GM12878 (cell line): ENCODE measurements around the gene OSER1. TPM values are rescaled to one million over a fixed set of nuclear protein-coding genes. Genes with fewer than 3 reads are reported as not detected.

Experiments used
- ATAC-seq: fragments of 200-7000 bp; cut with Tn5 transposase; 3 replicates; pipeline ENCODE4 v1.9.1; 2020; ENCODE audit warnings: mild to moderate bottlenecking, moderate library complexity
- BruUV-seq: library from RNA; stranded (reverse); fragments of 400-500 nt; replicated peaks from 2 replicates; lab custom pipeline; 2021; lab: Mats Ljungman, UMichigan
- CTCF ChIA-PET: fragments of 300-600 bp; sonication (Branson Sonifier 250); formaldehyde crosslinking; extraction: SDS; loops from one replicate; lab custom pipeline; 2021; ENCODE audit warnings: inconsistent platforms; lab: Yijun Ruan, JAX
- POLR2A ChIA-PET: fragments of 350-600 bp; formaldehyde crosslinking; extraction: SDS; loops from one replicate; lab custom pipeline; 2021; ENCODE audit warnings: inconsistent platforms; lab: Charles Lee
- RAD21 ChIA-PET: fragments of 300-600 bp; sonication (Branson Sonifier 250); formaldehyde crosslinking; loops from one replicate; lab custom pipeline; 2023; ENCODE audit warnings: antibody characterized with exemption; ENCODE audit not compliant: unreplicated experiment; lab: Charles Lee
- SMC1A ChIA-PET: fragments of 300-600 bp; sonication (Branson Sonifier 250); formaldehyde crosslinking; loops from one replicate; lab custom pipeline; 2023; ENCODE audit not compliant: unreplicated experiment, uncharacterized antibody; lab: Charles Lee
- DNase-seq: peaks from one replicate; pipeline ENCODE4 v3.0.0-alpha.2; 2011; ENCODE audit warnings: low read depth, low spot score
- FAIRE-seq: peaks from 3 replicates; lab custom pipeline; 2011; peaks lifted over from hg19 to GRCh38; lab: Jason Lieb, UNC
- H2AFZ ChIP-seq: 2 replicates; pipeline ENCODE4 v1.6.0; 2011; ENCODE audit warnings: low read depth, low read length, control low read depth; ENCODE audit not compliant: control insufficient read depth
- H3K27ac ChIP-seq: 2 replicates; pipeline ENCODE4 v1.5.1; 2011; ENCODE audit warnings: control low read depth; ENCODE audit not compliant: control insufficient read depth, insufficient read depth
- H3K27me3 ChIP-seq, 2 experiments: replicated peaks in 1 of 2; 2 replicates each; pipeline versions ENCODE4 v1.6.0 to v1.6.1; 2011; ENCODE audit warnings: low read length in 1 of 2; ENCODE audit not compliant: control insufficient read depth in 2 of 2, insufficient read depth in 2 of 2
- H3K36me3 ChIP-seq, 2 experiments: 2 replicates each; pipeline ENCODE4 v1.5.1; 2011; ENCODE audit warnings: low read length in 1 of 2; ENCODE audit not compliant: control insufficient read depth in 2 of 2, insufficient read depth in 2 of 2
- H3K4me1 ChIP-seq: 2 replicates; pipeline ENCODE4 v1.6.1; 2011; ENCODE audit warnings: mild to moderate bottlenecking, low read length, moderate library complexity, mixed read lengths; ENCODE audit not compliant: control insufficient read depth, insufficient read depth
- H3K4me2 ChIP-seq: 2 replicates; pipeline ENCODE4 v1.6.0; 2011; ENCODE audit warnings: control low read depth; ENCODE audit not compliant: control insufficient read depth, insufficient read depth
- H3K4me3 ChIP-seq: fragments of 200-600 bp; sonication (generic); 2 replicates; pipeline ENCODE4 v1.5.1; 2016
- H3K79me2 ChIP-seq: 2 replicates; pipeline ENCODE4 v1.6.0; 2011; ENCODE audit warnings: low read length; ENCODE audit not compliant: control insufficient read depth, insufficient read depth
- H3K9ac ChIP-seq: 2 replicates; pipeline ENCODE4 v1.8.0; 2011; ENCODE audit warnings: low read length, control low read depth, mixed read lengths; ENCODE audit not compliant: control insufficient read depth, insufficient read depth
- H3K9me3 ChIP-seq: replicated peaks from 3 replicates; pipeline ENCODE4 v1.5.1; 2011; ENCODE audit warnings: mild to moderate bottlenecking, low read length; ENCODE audit not compliant: control insufficient read depth, insufficient read depth
- H4K20me1 ChIP-seq: 2 replicates; pipeline ENCODE4 v1.6.0; 2011; ENCODE audit not compliant: control insufficient read depth, insufficient read depth
- BACH1 ChIP-seq: fragments of 450-650 bp; IDR thresholded peaks from 2 replicates; pipeline ENCODE4 v1.6.1; 2017; ENCODE audit warnings: mild to moderate bottlenecking, borderline replicate concordance
- CBFB ChIP-seq: IDR thresholded peaks from 2 replicates; pipeline ENCODE4 v1.6.1; 2016; ENCODE audit warnings: antibody characterized with exemption, low read depth
- CBX5 ChIP-seq: sonication (generic); IDR thresholded peaks from 2 replicates; pipeline ENCODE4 v1.6.1; 2016; ENCODE audit warnings: low read depth, moderate library complexity, mild to moderate bottlenecking, inconsistent platforms
- EZH2 ChIP-seq: IDR thresholded peaks from 2 replicates; pipeline ENCODE4 v1.6.1; 2012; ENCODE audit warnings: low read depth, mild to moderate bottlenecking, control low read depth, inconsistent platforms, low read length, borderline replicate concordance; ENCODE audit not compliant: control insufficient read depth
- FOS ChIP-seq: IDR thresholded peaks from 3 replicates; pipeline ENCODE4 v1.6.1; 2011; ENCODE audit warnings: borderline replicate concordance; ENCODE audit not compliant: insufficient read length; ENCODE audit errors: extremely low read depth
- NFYA ChIP-seq: IDR thresholded peaks from 2 replicates; pipeline ENCODE4 v1.6.1; 2011; ENCODE audit warnings: low read depth, mild to moderate bottlenecking, low read length, improper control_type of control experiment, borderline replicate concordance
- NR2C2 ChIP-seq: IDR thresholded peaks from 2 replicates; pipeline ENCODE4 v1.6.1; 2011; ENCODE audit warnings: borderline replicate concordance, low read depth; ENCODE audit not compliant: control insufficient read depth, insufficient read length
- POLR2A ChIP-seq: IDR thresholded peaks from 2 replicates; pipeline ENCODE4 v1.6.1; 2011; ENCODE audit warnings: low read depth, mild to moderate bottlenecking, low read length
- SIX5 ChIP-seq: IDR thresholded peaks from 2 replicates; pipeline ENCODE4 v1.6.1; 2011; ENCODE audit warnings: mild to moderate bottlenecking, low read depth, low read length, moderate library complexity; ENCODE audit not compliant: severe bottlenecking
- ZNF274 ChIP-seq: IDR thresholded peaks from one replicate; pipeline ENCODE4 v1.8.0; 2011; ENCODE audit not compliant: insufficient read length, insufficient read depth
- WGBS: methylation state at CpG from one replicate; pipeline ENCODE4 v1.1.6; 2016; ENCODE audit warnings: low lambda C conversion rate; ENCODE audit not compliant: insufficient replicate concordance, insufficient coverage; ENCODE audit errors: missing lambda C conversion rate; 5-methylcytosine and 5-hydroxymethylcytosine counted together
- in situ Hi-C: fragments of 300-500 bp; cut with MboI; formaldehyde crosslinking; loops from 9 replicates; pipeline ENCODE4 v1.14.3; 2018; ENCODE audit warnings: mixed read lengths
- intact Hi-C: fragments of 100-400 bp; cut with micrococcal nuclease; formaldehyde crosslinking; loops from one replicate; pipeline ENCODE4 v1.14.2; 2022; ENCODE audit not compliant: unreplicated experiment
- polyA plus RNA-seq, 11 experiments: library from polyadenylated mRNA; depleted of rRNA in 4 of 11; unstranded in 6 of 11; stranded (reverse) in 5 of 11; fragments of >200 nt; fragmentation: Nextera tagmentation in 4 of 11; fragmentation: Illumina TruSeq in 1 of 11; extraction: Ambion mirVana in 4 of 11; extraction: Trizol in 1 of 11; gene quantifications; 1 replicate in 1 of 11; 2 replicates in 10 of 11; pipeline versions ENCODE4 v1.2.1 to v1.2.3, GENCODE V29; 2011 to 2016; ENCODE audit warnings: inconsistent platforms in 2 of 11, missing spikeins in 2 of 11, low read depth in 1 of 11
- total RNA-seq, 4 experiments: library from RNA; depleted of rRNA in 3 of 4; stranded (reverse); fragments of >200 nt in 3 of 4; fragmentation: Illumina TruSeq in 1 of 4; extraction: Trizol in 1 of 4; gene quantifications; 2 replicates each; pipeline versions ENCODE4 v1.2.1 to v1.2.3, GENCODE V29; 2013 to 2021
- TF ChIP-seq, protein P1 (sequence below): fragments of 450-650 bp; IDR thresholded peaks from 2 replicates; pipeline ENCODE4 v1.6.1; 2017; ENCODE audit warnings: mild to moderate bottlenecking, moderate library complexity
- TF ChIP-seq, protein P2 (sequence below): IDR thresholded peaks from 2 replicates; pipeline ENCODE4 v1.6.1; 2012; ENCODE audit warnings: low read depth, low read length, improper control_type of control experiment
- TF ChIP-seq, protein P3 (sequence below): IDR thresholded peaks from 2 replicates; pipeline ENCODE4 v1.6.1; 2012; ENCODE audit warnings: low read length, inconsistent platforms

OSER1 gene
- total and polyA plus RNA-seq, 10 of the 15 experiments (the other 5 are each of a cell fraction or from before 2014, with no cell fraction given): 19.3 to 63.8 (median 28.4) TPM

DNA sequence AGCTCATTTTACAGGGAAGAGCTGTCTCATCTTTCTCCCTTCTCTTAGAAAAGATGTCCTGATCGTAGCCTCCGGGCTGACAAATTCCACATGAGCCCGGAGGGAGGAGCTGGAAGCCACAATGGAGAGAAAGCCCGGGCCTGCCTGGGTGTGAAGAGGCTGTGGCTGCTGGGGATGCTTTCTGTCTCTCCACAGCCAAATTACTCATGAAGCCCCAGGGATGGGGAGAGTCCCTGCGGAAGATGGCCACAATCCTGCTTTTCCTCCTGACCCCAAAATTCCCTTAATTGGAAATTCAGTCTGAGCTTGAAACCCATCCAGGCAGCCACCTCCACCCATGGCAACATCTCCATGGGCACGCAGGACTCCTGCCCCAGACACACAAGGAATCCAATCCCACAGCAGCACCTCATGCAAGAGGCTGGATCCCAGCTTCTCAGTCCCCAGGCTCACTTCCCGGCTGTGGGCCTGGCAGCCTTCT, 56.0 kb downstream of the OSER1 start:
- ChIA-PET SMC1A (interaction anchor here (0.9 to 1.6 kb wide), 2 partner anchors 13 to 35 kb away, joined by 3 to 4 read pairs; no protein-coding TSS in a partner anchor), RAD21 (no interaction called here), CTCF (interaction anchor here (0.9 kb wide), 1 partner anchor 35 kb away, joined by 3 read pairs; no protein-coding TSS in a partner anchor), POLR2A (no interaction called here)
- no peak overlapping the region for H3K9ac ChIP-seq
- H2AFZ ChIP-seq: no peak overlapping the region
- H3K79me2 ChIP-seq: no peaks in the 10 kb centered on the region
- ATAC-seq (no peak), FAIRE-seq (no peak), DNase-seq (no peak)
- in situ Hi-C loops: no loop called here
- H4K20me1 ChIP-seq: no peaks in the 10 kb centered on the region
- peaks cover 0 to 3% of the 10 kb centered on the region in 2 experiments; a peak in 1 of 4 replicates for H3K27me3 ChIP-seq
- H3K4me3 ChIP-seq: no peak overlapping the region
- no peaks in the 10 kb centered on the region for H3K4me1 ChIP-seq
- no peaks in the 10 kb centered on the region for H3K9me3 ChIP-seq
- WGBS: 19% methylated on average over 7 of the region's 7 CpGs
- H3K27ac ChIP-seq: no peak overlapping the region
- no peaks in the 10 kb centered on the region for H3K36me3 ChIP-seq
- BruUV-seq: no TSS peak
- TF ChIP-seq FOS: no peak
- TF ChIP-seq SIX5: no peak
- TF ChIP-seq ZNF274: no peak
- TF ChIP-seq, protein P1, sequence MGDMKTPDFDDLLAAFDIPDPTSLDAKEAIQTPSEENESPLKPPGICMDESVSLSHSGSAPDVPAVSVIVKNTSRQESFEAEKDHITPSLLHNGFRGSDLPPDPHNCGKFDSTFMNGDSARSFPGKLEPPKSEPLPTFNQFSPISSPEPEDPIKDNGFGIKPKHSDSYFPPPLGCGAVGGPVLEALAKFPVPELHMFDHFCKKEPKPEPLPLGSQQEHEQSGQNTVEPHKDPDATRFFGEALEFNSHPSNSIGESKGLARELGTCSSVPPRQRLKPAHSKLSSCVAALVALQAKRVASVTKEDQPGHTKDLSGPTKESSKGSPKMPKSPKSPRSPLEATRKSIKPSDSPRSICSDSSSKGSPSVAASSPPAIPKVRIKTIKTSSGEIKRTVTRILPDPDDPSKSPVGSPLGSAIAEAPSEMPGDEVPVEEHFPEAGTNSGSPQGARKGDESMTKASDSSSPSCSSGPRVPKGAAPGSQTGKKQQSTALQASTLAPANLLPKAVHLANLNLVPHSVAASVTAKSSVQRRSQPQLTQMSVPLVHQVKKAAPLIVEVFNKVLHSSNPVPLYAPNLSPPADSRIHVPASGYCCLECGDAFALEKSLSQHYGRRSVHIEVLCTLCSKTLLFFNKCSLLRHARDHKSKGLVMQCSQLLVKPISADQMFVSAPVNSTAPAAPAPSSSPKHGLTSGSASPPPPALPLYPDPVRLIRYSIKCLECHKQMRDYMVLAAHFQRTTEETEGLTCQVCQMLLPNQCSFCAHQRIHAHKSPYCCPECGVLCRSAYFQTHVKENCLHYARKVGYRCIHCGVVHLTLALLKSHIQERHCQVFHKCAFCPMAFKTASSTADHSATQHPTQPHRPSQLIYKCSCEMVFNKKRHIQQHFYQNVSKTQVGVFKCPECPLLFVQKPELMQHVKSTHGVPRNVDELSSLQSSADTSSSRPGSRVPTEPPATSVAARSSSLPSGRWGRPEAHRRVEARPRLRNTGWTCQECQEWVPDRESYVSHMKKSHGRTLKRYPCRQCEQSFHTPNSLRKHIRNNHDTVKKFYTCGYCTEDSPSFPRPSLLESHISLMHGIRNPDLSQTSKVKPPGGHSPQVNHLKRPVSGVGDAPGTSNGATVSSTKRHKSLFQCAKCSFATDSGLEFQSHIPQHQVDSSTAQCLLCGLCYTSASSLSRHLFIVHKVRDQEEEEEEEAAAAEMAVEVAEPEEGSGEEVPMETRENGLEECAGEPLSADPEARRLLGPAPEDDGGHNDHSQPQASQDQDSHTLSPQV: no peak
- TF ChIP-seq NFYA: no peak
- TF ChIP-seq, protein P2, sequence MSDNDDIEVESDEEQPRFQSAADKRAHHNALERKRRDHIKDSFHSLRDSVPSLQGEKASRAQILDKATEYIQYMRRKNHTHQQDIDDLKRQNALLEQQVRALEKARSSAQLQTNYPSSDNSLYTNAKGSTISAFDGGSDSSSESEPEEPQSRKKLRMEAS: no peak
- TF ChIP-seq CBFB: no peak
- TF ChIP-seq POLR2A: no peak
- no peak for TF ChIP-seq CBX5
- TF ChIP-seq EZH2: no peak
- TF ChIP-seq, protein P3, sequence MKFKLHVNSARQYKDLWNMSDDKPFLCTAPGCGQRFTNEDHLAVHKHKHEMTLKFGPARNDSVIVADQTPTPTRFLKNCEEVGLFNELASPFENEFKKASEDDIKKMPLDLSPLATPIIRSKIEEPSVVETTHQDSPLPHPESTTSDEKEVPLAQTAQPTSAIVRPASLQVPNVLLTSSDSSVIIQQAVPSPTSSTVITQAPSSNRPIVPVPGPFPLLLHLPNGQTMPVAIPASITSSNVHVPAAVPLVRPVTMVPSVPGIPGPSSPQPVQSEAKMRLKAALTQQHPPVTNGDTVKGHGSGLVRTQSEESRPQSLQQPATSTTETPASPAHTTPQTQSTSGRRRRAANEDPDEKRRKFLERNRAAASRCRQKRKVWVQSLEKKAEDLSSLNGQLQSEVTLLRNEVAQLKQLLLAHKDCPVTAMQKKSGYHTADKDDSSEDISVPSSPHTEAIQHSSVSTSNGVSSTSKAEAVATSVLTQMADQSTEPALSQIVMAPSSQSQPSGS: no peak
- no peak for TF ChIP-seq BACH1
- no peak for TF ChIP-seq NR2C2
- no peak overlapping the region for H3K4me2 ChIP-seq
- intact Hi-C loops: no loop called here
